GM21576 (cell line): ENCODE results near the gene SLC25A41.
A peak's percentile ranks its signal among the peaks of the same experiment; 100 is the strongest.
"Not testable (repeated sequence)": the region's sequence is repeated elsewhere in the genome, so short reads cannot be mapped to it uniquely, and the experiment has no call there.

Source experiments
- ATAC-seq: cut with Tn5 transposase; IDR thresholded peaks from one replicate; pipeline ENCODE4 v1.9.1; 2021; ENCODE audit warnings: mild to moderate bottlenecking, moderate library complexity; ENCODE audit not compliant: unreplicated experiment

Gene SLC25A41

DNA sequence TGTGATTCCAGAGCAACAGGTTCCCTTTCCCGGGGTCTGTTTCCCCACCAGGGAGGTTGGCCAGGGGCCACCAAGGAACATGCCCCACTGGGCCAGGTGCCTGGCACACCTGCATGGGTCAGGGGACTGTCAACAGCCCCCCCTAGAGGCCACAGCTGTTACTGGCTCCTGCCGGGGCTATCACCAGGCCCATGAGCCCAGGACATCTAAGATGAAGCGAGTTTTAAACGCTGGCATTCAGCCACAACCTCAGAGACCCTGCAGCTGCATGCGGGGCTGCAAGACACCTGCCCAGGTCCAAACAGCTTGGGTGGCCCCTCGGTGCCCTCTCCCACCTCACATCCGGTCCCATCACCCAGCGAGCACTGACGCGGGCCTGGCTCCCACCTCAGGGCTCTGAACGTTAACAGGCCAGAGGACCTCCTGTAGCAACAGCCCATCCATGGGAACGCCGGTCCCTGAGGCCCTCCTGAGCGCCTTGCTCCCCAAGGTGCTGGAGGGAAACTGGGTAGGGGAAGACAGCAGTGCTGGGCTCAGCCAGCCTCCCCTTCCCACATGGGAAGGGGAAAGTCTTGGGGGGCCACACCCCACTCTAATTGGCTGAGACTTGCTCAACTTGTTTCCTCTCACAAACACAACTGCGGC is 21.0 kb downstream of the SLC25A41 start:
- no peak for ATAC-seq

DNA sequence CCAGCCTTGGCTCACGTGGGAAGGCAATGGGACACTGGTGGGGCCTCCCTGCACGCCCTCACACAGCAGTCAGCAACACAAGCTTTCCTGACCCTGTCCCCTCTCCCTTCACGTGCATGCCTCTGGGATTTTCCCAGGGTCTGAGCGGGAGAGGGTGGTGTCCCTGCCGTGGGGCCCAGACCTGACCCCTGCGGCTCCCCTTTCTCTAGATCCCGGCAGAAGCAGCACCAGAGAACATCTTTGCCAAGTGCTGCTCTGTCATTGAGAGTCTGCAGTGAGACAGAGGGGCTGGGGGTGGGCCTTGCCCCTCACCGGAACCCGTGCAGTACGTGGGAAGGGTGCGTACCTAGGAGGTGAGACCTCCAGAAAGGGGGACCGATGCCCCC is 21.5 kb downstream of the SLC25A41 start:
- ATAC-seq = no peak

DNA sequence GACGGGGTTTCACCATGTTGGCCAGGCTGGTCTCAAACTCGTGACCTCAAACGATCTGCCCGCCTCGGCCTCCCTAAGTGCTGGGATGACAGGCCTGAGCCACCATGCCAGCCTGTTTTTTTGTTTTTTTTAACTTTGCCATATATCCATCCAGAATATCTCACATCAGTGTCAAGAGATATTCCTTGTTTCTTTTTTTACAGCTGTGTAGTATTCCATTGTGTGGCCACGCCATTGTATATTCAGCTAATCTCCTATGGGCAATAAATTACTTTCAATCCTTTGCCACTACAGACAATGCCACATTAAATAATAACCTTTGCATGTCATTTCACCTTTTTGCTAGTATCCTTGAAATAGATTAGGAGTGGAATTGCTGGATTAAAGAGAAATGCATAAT is 24.2 kb downstream of the SLC25A41 start:
- no peak for ATAC-seq

DNA sequence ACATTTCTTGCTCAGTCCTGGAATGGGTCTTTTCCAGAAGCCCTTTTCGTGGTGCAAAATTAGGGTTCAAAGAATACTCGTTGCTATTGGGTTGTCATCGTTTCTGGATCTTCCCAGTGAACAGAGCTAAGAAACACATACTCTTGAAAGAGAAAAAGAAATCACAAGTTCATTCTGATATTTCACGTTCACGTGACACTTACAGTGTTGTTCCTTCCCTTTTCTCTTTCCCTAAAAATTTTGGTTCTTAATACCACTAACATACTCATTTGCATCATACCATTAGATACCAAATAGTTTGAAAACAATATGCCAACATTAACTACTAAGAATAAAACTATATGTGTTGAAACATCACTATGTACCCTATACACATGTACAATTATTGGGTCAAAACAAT is 27.2 kb downstream of the SLC25A41 start:
- no peak for ATAC-seq

DNA sequence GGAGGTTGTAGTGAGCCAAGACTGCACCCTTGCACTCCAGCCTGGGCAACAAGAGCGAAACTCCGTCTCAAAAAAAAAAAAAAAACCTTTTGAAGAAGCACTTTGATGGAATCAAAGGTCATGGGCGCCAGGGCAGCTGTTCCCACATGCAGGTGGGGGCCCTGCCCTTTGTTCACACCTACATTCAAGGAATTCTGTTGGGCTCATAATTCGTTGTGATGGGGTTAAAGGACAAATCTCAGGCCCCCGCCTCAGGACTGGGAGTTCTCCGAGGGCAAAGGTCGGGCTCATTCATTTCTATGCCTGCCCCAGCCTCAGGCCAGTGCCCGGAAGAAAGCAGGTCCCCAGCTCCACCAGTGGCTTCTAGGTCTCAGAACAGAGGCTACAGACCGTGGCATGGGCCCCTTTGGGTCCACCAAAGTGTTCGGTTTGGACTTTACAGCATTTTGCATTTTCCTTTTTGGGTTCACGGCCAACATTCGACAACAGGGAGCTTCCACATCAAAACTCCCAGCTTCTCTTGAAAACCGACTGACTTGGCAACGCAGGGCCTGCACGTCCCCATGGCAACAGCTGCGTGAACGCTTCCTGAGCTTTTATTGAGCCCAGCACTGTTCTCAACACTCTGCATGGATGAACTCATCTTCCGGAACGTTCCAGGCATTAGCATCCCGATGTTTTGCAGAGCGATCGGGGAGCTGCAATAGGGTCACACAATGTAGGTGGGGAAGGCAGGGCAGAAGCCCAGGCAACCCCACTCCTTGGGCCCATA is 30.5 kb downstream of the SLC25A41 start:
- no peak for ATAC-seq

DNA sequence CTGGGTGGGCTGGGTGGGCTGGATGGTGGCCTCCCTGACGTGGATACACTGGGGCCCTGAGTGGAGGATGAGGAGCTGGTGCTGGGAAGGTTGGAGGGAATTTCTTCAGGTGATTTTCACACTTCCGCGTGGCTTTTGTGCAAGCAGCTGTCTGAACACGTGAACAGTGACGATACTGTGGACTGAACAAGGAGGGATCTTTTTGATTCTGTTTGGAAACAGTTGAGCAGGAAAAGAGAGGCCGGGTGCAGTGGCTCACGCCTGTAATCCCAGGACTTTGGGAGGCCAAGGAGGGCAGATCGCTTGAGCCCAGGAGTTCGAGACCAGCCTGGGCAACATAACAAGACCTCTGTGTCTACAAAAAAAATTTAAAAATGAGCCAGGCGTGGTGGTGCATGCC is 31.5 kb downstream of the SLC25A41 start:
- ATAC-seq = no peak

DNA sequence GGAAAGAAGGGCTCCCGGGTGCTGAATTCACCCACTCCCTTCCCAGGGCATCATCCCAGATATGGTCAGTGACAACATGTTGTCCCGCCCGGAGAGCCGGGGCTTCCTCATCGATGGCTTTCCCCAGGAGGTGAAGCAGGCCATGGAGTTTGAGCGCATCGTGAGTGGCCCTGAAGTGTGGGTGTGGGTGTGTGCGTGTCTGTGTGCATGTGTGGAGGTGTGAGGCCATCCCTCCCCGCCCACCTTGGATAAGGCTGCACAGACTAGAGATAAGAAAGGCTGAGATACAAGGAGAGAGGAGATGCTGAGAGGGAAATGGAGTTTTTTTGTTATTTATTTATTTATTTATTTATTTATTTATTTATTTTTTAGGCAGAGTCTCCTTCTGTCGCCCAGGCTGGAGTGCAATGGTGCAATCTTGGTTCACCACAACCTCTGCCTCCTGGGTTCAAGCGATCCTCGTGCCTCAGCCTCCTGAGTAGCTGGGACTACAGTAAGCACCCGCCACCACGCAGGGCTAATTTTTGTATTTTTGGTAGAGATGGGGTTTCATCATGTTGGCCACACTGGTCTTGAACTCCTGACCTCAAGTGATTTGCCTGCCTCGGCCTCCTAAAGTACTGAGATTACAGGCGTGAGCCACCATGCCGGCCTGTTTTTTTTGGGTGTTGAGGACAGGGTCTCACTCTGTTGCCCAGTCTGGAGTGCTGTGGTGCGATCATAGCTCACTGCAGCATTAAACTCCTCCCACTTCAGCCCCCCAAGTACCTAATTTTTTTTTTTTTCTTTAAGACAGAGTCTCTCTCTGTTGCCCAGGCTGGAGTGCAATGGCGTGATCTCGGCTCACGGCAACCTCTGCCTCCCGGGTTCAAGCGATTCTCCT is 33.3 kb downstream of the SLC25A41 start:
- ATAC-seq = not testable (repeated sequence)

DNA sequence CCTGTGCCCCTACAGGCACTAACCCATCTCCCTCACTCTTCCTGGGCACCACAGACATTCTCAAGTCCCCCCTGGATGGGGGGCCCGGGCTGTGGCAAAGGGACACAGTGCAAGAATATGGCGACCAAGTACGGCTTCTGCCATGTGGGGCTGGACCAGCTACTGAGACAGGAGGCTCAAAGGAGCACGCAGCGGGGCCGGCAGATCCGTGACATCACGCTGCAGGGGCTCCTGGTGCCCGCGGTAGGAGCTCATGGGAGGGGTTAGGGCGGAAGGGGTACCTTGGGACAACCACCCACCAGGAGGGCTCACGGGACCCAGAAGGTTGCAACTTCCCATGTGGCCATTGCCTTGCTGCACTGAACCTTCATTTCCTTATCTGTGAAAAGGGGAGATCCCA is 37.3 kb downstream of the SLC25A41 start:
- no peak for ATAC-seq

DNA sequence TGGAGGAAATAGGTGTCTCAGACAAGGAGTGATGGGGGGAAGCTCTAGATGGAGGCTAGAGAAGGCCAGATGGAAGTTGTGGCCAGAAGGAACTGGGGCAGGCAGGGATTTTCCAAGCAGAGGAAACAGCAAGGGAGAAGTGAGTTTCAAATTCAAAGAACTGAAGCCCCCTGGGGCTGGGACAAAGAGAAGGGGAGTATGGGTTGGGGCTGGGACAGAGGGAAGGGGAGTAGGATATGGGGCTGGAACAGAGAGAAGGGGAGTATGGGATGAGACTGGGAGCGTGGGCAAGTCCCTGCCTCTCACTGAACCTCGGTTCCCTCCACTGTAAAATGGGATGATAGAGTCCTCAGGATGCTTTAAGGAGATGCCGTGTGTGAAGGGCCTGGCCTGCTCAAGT is 38.7 kb downstream of the SLC25A41 start:
- no peak for ATAC-seq

DNA sequence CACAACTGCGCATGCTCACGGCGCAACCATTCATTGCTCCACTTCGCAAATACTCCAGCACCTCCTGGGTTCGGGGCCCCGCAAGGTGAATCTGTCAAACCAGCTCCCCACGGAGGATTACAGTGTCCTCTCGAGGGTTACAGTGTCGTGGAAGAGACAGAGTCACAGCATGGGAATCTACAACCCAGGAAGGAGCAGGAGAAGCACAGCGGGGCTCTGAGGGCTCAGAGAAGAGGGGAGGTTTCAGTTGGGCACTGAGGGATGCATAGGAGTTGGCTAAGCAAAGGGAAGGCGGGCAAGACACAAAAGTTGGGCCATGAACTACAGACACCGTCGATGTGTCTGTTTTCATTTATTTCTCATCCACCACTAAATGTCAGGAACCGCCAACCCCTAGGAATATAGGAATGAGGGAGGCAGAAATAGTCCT is 39.6 kb downstream of the SLC25A41 start:
- no peak for ATAC-seq

DNA sequence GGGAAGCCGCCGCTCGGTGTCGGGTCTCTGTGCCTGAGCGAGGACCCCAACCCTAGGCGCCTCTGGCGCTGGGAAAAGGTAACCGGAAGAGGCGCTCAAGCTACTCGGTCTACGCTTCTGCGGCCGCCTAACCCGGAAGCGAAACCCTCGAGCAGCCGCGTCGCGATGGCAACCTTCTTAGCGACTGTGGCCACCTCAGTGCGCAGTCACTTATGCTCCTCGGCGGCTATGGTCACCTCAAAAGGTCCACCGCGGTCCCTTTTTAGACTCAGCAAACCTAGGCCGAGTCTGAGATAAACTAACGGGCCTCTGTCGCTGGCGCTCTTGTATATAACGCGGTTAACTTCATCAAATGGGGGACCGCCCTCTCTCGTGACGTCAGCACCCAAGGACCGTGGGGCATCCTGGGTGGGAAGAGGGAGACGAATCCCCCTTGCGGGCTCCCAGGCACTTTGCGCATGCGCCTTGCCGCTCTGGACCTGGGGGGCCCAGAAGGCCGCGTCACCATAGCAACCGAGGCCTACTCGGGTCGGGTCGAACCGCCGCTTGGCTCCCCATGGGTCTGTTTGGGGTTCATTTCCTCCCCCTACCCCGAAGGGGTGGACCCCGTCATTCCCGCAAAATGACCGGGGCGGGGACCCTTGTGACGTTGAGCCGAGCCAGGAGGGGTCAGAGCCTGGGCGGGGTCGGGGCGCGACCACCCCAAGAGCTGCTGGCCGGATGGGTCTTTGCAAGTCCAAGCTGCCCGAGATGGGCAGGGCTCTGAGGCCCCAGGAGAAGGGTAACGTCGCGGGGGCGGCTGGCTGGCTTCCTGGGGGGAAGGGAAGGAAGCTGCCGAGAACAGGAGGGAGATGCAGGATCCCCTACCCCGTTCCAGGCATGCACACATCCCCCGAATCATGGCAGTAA is 40.2 kb downstream of the SLC25A41 start, which contains the start of gene GTF2F1:
Gene GTF2F1 (minus strand): TSS at position 91 of the 909 bp plus-strand sequence. CDS start 169 bp downstream, outside the sequence.
- ATAC-seq = peak; percentile 71

DNA sequence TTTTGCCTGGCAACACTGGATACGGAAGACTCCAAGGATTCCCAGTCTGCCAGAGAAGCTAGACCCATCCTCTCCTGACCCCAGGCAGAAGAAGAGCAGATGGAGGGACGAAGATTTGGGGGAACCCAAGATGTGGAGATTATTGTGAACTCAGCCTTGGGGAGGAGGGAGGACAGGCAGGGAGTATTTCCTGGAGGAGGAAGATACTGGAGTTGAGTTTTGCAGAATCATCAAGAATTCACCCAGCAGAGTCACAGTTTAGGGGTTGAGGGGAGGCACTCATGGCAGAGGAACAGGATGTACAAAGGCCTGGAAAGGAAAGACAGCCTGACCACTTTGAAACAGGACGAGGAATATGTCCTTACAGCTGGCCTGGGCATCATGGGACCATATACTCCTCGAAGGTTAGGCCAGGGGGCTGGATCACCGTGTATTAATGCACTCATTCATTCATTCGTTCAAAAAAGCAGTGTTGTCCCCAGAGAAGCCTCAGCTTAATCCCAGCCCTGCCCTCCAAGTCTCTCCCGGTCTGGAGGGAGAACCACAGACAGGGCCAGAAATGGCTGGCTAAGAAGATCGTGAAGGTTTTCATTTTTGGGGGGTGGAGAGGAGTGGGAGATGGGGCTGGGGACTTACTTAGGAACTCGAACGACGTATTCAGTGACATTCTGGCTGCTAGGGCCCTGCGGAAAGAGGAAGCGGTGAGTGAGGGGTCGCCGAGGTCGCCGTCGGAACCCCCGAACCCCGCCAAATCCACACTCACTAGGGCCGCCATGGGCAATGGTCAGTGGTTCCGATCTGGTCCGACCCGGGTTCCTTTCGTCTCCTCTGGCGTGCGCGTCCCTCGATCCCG is 41.1 kb downstream of the SLC25A41 start:
- ATAC-seq = no peak

DNA sequence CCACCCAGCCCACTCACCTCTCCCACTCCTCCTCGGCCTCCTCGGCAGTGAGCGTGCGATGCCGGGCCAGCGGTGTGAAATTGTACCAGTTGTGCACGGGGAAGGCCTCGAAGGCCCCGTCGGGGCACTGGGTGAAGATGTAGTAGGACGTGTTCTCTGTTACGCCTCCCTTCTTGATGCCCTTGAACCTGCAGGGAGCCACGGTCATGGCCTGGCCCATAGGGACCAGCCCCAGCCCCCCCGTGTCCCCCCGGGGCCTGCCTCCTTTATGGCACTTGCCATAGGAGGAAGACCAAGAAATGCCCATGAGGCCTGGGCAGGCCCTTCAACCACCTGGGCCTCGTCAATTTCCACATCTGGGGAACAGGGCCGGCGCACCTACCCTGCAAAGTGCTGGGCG is 46.2 kb downstream of the SLC25A41 start:
- ATAC-seq = no peak

DNA sequence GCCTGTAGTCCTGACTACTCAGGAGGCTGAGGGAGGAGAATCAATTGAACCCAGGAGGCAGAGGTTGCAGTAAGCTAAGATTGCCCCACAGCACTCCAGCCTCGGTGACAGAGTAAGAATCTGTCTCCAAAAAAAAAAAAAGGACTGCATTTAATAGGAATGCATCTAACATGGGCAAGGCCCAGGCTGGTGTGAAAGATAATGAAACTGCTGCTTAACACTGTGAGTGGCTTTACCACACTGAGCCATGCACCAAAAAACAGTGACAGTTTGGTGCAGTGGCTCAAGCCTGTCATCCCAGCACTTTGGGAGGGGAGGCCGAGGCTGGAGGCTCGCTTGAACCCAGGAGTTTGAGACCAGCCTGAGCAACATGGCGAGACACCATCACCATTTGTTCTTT is 49.2 kb downstream of the SLC25A41 start:
- ATAC-seq = no peak

DNA sequence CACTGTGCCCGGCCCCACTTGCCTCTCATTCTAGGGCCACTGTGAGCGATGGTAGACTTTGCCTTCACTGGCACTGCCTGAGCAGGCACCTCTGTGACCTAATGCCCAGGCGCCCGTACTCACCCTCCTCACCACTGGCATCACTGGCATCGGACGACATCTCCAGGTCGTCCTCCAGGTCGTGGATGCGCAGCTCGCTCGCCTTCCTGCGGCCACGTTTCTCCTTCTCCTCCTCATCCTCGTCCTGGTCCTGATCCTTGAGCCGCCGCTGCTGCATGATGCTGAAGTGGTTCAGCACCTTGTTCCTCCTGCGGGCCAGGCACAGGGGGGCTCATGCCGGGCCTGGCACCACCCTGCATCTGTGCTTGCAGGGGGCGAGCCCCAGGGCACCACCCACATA is 50.4 kb downstream of the SLC25A41 start:
- no peak for ATAC-seq

DNA sequence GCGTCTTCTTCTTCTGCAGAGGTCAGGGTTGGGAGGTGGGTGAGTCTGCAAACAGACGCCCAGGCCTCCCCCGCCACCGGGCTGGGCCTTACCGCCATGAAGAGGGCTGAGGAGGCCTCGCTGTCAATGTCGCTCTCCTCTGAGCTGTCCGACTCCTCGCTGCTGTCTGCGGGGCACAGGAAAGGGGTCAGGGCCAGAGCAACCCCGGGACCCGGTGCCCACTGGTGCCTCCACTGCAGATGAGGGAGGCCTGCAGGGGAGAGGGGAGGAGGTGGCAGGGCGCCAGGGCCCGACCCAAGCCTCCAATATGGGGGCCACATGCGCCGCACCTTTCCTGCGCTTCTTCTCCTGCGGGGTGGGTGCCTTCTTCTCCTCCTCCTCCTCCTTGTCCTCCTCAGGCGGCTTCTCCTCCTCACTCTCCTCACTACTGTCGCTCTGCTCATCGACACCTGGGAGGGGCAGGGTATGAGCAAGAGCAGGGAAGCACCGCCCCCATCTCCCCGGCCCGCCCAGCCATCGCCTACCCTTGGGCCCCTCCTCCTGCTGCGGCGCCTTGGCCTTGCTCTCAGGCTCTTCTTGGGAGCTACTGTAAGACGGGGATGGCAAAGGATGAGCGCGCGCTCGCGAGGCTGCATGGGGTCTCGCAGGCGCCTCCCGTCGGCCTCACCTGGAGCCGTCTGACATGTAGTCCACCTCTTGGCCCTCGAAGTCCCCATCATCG is 52.4 kb downstream of the SLC25A41 start:
- no peak for ATAC-seq

DNA sequence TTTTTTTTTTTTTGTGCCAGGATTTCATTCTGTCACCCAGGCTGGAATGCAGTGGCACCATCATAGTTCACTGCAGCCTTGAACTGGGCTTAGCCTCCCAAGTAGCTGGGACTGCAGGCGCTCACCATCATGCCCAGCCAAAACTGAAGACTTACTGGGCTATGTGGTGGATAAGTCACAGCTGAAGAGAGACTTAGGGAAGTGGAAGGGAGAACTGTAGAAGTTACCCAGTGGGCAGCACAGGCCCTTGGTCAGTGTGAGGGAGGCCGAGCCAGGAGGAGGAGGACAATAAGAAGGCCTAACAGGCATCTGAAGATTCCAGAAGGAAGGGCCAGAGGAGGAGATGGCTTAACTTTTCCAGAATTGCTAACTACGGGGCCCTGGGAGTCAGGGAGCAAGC is 53.8 kb downstream of the SLC25A41 start:
- no peak for ATAC-seq

DNA sequence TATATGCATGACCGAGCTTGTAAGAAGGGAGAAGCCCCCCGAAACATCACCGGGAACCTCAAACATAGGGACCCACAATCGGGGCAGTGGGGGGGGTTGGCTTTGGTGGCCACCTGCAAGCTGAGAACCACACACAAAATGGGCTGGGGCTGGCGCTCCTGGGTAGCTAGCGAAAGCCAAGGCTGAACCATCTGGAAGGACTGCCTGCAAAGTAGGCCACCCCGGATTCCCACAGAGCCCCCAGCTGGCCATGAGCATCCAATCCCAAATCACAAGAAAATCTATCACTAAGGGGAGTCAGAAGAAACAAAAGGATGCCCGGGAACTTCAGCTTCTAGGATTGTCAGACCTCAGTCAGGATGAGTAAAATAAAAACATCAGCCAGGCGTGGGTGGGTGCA is 55.1 kb downstream of the SLC25A41 start:
- no peak for ATAC-seq

DNA sequence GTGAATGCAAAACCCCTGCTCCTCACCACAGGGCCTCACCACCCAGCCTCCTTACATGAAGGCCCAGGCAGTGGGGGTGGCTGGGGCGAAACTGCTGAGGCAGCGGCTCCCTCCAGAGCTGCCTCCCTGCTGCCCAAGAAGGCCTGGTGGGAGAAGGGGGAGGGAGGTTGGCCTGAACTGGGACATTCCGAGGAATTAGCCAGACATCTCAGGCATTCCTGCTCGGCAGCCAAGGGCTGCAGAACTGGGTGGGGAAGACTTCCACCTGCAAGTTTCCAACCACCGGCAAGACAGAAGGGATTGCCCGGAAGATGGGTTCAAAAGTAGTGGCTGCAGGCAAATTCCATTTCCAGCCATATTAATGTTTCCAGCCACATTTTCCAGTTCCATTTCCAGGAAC is 55.5 kb downstream of the SLC25A41 start:
- no peak for ATAC-seq
